CD4-positive, alpha-beta T cell treated with Interferon gamma for 1 hour (primary cell): Measurements from ENCODE around the gene POLR2J.
A peak's percentile ranks its signal among the peaks of the same experiment; 100 is the strongest.
"Not testable (repeated sequence)": the region's sequence is repeated elsewhere in the genome, so short reads cannot be mapped to it uniquely, and the experiment has no call there.

Experiments used
- DNase-seq: peaks from one replicate; pipeline ENCODE4 v3.0.0-alpha.2; 2020

Gene POLR2J

DNA sequence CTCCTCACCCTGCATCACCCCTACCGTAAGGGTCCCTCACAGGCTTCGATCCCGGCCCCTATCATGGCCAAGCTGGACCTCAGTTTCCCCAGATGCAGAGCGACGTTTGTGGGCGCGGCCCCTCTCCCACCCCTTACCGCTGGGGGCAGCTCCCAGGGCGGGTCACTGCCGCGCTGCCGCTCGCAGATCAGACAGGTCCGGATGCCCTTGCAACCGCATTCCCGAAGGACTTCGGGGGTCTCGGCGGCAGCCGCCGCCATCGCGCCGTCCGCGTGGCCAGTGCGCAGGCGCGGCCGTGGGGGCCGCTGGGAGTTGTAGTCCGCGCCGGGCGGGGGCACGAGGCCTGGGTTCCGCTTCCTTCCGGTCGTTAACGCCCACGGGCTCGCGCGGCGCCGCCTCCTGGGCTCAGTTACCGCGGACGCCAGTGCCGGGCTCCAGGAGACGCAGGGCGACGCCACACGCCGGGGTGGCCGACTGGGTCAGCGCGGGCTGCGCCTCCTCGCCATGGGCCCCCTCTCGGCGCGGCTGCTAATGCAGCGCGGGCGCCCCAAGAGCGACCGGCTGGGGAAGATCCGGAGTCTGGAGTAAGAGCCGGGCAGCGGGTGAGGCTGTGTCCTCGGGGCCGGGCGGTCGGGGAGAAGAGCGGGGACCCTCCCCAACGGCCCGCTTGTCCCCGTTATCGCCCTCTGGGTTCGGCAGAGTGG, 14.0 kb downstream of the POLR2J start, which contains the start of the genes ALKBH4 and LRWD1:
Gene ALKBH4, minus strand, starts transcription at position 287 of the 704 bp plus-strand sequence. Its CDS starts 27 bp downstream, at position 260.
Gene LRWD1, plus strand, starts transcription at position 408 of the 704 bp plus-strand sequence. Its CDS starts 97 bp downstream, at position 505.
- peak; percentile 93 for DNase-seq

DNA sequence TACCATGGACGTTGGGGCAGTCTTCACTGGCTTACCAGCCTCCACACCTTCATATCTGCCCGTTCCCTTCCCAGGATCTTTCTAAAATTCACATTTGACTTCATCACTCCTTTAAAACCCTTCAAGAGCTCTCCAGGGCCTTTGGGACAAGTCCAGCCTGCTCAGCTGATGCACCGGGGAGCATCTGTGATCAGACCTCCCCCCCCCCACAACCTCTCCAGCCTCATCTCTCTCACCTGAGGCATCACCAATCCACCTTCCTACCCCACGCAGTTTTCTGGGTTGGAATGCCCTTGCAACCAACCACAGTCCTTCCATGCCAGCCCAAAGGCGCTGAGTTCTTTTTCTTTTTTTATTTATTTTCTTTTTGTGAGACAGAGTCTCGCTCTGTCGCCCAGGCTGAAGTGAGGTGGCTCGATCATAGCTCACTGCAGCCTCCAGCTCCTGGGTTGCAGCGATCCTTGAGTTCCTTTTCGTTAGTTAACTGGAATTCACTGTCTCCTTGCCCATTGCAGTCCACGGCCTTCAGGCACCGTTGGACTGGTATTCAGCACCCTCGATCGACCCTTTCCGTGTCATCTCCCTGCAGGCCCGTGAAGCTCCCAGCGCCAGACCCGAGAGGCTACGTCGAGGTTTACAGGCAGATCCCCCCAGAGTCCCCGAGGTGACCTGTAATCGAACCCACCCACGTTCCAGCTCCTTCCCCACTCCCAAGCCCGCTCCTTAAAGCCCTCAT, 14.7 kb downstream of the POLR2J start:
- no peak for DNase-seq

DNA sequence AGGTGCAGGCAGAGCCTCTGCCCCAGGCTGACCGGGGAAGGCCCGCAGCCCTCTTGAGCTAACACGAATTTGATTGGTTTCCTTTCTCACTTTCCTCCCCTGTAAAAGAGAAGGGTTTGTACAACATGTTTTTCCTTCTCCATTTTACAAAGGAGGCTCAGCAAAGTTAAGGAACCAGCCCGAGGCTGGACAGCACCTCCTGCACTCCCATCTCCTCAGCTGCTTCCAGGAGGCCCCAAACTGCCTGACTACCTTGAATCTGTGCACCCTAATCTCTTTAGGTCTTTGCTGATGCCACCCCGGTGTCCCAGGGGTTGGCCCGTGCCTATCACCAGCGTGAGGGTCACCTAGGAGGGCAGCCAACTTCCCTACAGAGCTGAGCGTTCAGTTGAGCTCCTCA, 18.3 kb downstream of the POLR2J start:
- no peak for DNase-seq

DNA sequence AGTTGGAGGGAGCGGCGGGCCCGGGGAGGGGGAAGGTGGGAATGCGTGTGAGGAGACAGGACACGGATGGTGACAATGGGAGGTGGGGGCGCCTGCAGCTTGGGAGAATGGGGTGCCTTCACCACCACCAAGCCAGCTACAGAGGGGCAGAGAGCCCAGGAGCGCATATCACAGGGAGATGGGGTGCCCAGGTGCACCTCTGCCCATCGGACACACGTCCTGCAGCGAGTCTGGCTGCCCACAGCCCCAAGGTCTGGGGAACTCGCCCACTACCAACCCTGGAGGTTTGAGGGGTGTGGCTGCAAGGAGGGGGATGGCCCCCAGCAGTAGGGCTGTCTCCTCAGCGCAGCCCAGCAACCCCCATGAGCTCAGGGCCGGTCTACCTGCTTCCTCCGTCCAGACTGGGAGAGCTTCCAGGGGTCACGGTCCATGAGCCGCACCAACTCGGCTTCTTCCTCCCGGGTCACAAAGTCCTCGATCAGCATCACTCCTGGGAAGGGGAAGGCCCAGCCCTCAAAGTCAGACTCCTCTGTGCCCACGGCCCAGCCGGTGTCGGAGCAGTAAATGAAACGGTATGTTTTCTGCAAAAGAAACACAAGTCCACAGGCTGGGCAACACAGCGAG, 19.4 kb downstream of the POLR2J start:
- no peak for DNase-seq

DNA sequence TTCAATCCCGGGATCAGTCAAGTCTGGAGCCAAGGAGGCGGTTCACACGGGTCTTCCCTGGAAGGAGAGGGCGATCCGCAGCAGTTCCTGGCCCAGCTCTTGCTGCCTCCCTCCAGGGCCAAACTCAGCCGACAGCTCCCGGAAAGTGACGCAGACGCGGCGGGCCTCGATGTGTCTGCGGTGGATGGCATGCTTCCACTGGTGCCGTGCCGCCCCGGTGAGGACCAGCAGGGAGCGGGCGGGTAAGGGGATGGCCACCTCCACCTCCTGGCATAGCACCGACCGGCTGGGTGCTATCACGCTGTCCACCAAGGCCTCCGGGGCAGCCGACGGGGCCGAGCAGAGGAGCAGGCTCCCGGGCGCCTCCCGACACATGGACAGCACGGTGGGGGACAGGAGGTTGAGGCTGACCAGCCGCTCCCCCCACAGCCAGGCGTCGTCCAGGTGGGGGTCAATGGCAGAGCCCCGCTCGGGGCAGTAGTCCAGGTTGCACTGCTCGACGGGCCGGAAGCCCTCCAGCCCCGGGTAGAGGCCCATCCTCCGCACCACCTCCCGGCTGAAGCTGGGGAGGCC, 21.3 kb downstream of the POLR2J start:
- no peak for DNase-seq

DNA sequence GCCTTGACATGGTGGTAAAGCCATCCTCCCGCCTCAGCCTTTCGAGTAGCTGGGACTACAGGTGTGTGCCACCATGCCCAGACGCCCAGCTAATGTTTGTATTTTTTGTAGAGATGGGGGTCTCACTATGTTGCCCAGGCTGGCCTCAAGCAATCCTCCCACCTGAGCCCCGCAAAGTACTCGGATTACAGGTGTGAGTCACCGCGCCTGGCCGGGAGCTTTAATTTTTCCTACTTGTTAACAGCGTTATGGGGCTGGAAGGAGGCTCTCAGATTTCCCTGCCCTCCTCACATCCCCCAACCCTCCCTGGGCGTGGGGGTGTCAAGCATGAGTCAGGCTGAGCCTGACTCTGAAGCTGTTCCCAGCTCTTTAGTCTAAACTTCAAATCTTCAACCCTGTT, 22.4 kb downstream of the POLR2J start:
- DNase-seq = no peak

DNA sequence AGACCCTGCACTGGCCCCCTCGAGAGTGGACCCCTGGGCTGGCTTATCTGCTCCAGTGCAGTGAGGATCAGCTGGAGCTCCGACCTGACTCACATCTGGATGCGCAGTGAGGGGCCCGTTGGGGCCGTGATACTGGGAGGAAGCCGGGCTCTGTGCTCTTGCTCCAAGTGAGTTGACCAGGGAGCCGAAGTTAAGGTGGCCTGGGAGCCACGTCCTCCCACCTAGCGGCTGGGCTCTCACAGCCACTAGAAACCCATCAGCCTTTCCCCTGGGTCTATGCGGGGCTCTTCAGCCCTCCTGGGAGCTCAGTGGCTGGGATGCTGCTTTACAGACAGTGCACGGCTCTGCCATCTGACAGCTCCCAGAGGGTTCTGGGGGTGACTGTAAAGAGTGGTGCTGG, 23.1 kb downstream of the POLR2J start:
- DNase-seq = no peak

DNA sequence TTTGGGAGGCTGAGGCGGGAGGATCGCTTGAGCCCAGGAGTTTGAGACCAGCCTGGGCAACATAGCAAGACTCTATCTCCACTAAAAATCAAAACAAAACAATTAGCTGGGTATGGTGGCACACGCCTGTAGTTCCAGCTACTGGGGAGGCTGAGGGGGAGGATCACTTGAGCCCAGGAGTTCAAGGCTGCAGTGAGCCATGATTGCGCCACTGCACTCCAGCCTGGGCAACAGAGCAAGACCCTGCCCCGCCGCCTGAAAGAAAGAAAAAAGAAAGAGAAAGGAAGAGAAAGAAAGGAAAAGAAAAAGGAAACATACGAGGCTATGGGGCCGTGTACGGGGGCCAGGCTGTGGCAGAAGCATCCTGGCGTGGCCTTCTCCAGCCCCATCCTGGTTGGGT, 23.8 kb downstream of the POLR2J start:
- DNase-seq = not testable (repeated sequence)

DNA sequence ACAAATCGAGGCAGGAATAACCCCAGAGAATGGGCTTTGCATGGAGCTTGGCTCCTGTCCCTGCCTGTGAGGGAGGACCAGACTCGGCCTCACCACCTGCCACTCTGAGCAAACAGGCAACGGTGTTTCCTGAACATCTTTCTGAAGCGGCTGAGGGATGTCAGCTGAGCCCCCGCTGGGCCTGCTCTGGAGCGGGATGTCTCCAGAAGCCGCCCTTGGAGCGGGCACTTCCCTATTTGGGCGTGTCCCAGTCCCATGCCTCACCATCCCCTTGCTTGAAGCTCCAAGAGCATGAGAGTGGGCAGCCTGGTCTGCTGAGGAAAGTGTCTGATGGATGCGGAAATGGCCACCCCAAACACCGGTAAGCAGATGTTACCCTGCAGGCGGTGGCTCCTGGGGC, 24.3 kb downstream of the POLR2J start:
- no peak for DNase-seq

DNA sequence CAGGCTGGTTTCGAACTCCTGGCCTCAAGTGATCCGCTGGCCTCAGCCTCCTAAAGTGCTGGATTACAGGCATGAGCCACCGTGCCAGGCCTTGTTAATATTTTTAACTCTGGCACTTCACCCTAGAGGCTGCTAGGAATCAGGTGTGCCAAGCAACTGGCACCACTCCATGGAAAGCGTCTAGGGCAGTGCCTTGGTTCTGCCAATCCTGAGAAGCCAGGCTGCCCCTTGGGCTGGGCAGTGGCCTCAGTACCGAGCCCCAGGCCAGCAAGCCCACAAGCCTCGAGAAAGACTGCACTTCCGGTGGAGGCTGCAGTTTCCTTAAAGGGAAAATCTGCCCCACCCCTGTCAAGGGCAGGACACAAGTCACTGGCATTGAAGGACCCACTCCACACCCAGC, 25.4 kb downstream of the POLR2J start:
- no peak for DNase-seq

DNA sequence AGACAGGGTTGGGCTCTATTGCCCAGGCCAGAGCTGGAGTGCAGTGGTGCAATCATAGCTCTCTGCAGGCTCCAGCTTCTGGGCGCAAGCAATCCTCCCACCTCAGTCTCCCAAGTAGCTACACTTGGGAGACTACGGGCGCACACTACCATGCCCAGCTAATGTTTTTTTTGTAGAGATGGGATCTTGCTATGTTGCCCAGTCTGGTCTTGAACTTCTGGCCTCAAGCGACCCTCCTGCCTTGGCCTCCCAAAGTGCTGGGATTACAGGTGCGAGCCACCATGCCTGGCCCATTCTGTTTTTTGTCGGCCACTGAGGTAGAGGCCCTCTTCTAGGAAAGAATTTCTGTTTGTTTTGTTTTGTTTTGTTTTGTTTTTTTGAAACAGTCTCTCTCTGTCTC, 26.3 kb downstream of the POLR2J start:
- DNase-seq = no peak

DNA sequence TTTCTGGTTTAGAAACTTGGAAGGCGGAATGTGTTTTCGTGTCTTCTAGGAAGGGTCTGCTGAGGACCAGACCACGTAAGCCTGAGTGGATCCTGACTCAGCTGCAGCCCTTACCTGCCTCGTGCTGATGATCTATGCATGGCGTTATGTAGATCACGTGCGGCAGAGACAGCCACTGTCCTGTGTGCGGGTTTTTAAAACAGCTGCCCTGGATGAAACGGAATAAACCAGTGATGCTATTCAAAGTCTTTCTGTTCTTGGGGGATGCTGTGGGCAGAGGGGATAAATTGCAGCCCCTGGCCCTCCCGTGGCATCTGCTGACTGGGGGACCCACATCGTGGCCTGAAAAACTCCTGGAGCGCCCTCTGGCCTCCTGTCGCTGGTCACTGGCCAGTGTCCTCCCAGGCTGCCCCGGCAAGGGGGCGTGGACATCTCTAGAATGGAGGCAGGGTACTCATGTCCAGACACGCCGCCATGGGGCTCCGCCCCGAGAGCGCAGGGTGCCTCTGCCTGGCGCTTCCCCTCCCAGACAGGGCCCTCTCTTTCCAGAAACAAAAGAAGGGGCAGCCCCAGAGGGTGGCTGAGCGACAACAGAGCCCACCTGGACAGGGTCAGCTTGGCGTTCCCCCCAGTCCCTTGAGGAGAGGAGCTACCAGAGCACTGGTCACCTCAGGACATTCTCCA, 27.2 kb downstream of the POLR2J start:
- no peak for DNase-seq

DNA sequence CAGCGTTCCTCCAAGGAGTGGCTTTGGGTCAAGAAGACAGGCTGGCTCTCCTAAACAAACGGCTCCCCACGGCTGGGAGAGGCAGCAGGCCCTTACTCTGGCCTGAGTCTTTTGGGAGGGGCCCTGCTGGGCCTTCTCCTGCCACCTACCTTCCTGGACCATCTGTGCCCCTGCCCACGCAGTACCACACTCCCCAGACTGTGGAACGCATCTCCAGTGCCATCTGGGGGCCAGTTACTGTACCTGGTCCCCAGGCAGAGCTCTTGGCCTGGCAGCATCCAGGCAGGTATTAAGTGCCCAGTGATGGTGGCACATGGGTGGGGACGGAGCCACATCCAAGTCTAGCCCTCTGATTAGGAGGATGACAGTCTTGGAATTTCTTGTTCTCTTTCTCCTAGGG, 28.5 kb downstream of the POLR2J start:
- DNase-seq = peak; percentile 58

DNA sequence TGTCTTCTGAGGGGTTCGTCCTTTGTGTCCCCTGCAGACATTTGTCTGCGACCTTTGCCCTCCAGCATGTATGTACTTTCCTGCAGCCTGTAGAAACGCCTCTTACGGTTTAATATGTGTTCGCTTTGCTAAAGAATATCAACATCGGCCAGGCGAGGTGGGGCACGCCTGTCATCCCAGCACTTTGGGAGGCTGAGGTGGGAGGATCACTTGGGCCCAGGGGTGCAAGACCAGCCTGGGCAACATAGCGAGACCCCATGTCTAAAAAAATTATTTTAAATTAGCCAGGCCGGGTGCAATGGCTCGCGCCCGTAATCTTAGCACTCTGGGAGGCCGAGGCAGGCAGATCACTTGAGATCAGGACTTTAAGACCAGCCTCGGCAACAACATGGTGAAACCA, 29.6 kb downstream of the POLR2J start:
- DNase-seq = no peak

DNA sequence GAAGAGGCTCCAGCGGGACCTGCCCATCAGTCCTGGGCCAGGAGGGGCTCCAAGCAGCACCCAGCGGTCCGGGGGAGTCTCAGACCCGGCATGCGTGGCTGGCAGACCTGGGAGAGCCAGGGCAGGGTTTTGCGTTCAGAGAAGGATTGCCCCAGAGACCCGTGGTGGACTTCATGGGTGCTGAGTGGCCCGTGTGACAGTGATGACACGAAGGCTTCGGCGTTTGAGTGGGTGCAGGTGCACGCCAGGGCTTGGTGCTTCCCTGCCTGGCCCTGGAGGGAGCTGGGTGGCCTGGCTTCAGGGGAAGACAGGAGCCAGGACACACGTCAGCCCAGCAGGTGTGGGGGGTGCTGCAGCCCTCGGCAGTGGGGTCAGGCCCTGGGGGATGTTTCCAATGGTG, 31.4 kb downstream of the POLR2J start:
- DNase-seq = no peak

DNA sequence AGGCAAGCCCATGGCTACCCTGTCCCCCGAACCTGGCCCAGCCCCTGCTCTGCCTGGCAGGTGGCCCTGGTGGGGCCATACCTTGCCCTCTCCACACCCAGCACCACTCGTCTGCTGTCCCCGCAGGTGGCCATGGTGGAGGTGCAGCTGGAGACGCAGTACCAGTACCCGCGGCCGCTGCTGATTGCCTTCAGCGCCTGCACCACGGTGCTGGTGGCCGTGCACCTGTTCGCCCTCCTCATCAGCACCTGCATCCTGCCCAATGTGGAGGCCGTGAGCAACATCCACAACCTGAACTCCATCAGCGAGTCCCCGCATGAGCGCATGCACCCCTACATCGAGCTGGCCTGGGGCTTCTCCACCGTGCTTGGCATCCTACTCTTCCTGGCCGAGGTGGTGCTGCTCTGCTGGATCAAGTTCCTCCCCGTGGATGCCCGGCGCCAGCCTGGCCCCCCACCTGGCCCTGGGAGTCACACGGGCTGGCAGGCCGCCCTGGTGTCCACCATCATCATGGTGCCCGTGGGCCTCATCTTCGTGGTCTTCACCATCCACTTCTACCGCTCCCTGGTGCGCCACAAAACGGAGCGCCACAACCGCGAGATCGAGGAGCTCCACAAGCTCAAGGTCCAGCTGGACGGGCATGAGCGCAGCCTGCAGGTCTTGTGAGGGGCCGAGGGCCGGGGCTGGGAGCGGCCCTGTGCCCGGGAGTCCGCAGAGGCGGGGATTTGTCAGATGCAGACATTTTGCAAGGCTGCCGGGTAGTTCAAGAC, 32.1 kb downstream of the POLR2J start:
- no peak for DNase-seq

DNA sequence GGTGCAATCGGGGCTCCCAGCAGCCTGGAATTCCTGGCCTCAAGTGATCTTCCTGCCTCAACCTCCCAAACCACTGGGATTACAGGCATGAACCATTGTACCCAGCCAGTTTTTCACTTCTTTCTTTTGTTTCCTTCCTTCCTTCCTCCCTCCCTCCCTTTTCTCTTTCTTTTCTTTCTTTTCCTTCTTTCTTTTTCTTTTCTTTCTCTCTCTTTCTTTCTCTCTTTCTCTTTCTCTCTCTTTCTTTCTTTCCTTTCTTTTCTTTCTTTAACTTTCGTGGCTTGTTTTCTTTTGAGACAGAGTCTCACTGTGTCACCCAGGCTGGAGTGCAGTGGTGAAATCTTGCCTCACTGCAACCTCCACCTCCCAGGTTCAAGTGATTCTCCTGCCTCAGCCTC, 33.0 kb downstream of the POLR2J start:
- DNase-seq = no peak

DNA sequence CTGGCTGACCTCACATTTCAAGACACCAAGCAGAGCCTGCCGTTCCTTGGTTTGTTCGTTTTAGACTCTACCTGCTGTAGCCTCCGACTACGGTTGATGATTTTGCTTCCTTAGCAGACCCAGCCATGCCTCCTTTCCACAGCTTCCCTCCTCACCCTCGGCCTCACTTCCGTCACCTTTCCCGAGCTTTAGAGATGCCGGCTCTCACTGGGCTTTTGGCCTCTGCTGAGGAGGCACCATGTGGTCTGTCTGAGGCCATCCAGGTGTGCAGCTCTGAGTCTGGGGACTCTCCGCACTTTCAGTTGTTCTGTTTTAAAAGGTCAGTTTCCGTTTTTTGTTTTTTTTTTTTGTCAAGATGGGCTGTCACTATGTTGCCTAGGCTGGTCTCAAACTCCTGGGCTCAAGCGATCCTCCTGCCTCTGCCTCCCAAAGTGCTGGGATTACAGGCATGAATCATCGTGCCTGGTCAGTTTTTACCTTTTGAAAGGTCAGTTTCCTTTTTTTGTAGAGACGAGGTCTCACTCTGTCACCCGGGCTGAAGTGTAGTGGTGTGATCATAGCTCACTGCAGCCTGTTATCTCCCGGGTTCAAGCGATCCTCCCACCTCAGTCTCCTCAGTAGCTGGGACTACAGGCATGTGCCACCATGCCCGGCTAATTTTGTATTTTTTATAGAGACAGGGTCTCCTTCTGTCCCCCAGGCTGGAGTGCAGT, 33.6 kb downstream of the POLR2J start:
- no peak for DNase-seq

DNA sequence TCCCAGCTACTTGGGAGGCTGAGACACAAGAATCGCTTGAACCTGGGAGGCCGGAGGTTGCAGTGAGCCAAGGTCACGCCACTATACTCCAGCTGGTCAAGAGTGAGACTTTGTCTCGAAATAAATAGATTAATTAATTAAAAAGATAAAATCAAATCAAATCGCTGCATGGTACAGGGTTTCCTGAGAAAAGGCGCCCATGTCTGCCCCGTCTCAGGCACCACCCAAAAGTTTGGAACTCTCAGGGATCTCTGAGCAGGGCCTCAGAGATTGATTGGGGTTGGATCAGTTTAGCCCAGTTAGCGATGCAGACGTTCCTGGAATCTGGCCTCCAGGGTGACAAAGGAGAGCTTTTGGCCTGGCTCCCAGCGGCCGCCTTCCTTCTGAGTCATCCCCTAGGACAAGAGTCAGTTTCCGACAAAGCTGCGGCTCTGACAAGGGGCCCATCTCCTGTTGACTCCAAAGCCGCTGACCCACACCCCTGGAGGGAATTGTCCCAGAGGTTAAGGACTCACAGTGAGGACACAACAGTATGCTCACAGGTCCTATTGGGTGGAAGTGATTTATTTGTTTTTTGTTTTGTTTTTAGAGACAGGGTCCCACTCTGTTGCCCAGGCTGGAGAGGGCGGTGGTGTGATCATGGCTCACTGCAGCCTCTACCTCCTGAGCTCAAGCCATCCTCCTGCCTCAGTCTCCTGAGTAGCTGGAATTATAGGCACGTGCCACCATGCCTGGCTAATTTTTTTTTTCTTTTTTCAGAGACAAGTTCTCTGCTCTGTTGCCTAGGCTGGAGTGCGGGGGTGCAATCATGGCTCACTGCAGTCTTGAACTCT, 38.5 kb downstream of the POLR2J start:
- no peak for DNase-seq

DNA sequence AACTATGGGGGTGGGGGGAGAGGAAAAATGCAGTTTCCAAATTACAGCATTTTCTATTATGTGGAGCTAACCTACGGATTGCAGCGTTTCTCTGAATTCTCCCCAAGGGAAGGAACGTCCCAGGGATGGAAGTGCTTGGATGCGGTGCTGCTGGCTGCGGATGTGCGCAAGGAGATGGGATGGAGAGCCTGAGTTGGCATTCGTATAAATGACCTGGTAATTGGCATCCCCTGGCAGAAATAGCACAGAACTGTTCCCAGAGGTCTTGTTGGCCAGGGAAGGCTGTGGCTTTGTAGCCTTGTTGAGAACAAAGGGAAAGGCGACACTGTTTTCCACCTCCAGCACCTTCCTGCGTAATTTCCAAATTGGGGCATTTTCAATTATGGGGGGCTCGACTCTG, 42.6 kb downstream of the POLR2J start:
- no peak for DNase-seq

DNA sequence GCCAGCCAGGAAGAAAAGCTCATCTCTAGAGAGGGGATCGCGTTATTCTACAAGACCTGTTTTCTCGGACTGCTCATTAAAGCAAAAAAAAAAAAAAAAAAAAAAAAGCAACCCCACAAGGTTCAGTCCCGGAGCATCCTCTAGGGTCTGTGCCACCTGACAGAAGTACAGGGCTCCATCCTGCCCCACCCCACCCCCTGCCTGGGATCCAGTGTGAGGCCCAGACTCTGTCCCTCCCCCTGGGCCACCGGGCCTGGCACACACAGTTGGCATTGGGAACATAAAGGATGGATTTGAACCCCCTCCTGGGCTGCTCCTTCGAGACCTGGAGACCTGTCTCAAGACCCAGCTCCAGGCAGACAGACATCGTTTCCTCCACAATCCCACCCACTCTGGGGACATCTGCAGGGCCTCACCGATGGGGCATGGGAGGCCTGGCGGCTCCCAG, 44.7 kb downstream of the POLR2J start:
- no peak for DNase-seq
